GM18499 (cell line): ENCODE data around the gene HADH.
A peak's percentile ranks its signal among the peaks of the same experiment; 100 is the strongest.
"Not testable (repeated sequence)": the region's sequence is repeated elsewhere in the genome, so short reads cannot be mapped to it uniquely, and the experiment has no call there.

ENCODE experiments used
- ATAC-seq: cut with Tn5 transposase; IDR thresholded peaks from one replicate; pipeline ENCODE4 v1.9.1; 2021; ENCODE audit warnings: moderate number of reproducible peaks; ENCODE audit not compliant: insufficient read depth, unreplicated experiment

Gene HADH

GRCh38 chr4:108029016-108029720 is 39.5 kb downstream of the HADH start:
- ATAC-seq = no peak

- no peak for ATAC-seq
Measured at GRCh38 chr4:108029731-108030130, 40.0 kb downstream of the HADH start.

GRCh38 chr4:108030332-108030731 is 40.6 kb downstream of the HADH start:
- peak; percentile 86 for ATAC-seq

GRCh38 chr4:108031427-108032083 is 41.9 kb downstream of the HADH start:
- ATAC-seq = no peak

- no peak for ATAC-seq
Measured at GRCh38 chr4:108033348-108033747, 43.7 kb downstream of the HADH start.

- no peak for ATAC-seq
Measured at GRCh38 chr4:108034565-108034964, 44.9 kb downstream of the HADH start.

- no peak for ATAC-seq
Measured at GRCh38 chr4:108035691-108036090, 46.0 kb downstream of the HADH start.

DNA sequence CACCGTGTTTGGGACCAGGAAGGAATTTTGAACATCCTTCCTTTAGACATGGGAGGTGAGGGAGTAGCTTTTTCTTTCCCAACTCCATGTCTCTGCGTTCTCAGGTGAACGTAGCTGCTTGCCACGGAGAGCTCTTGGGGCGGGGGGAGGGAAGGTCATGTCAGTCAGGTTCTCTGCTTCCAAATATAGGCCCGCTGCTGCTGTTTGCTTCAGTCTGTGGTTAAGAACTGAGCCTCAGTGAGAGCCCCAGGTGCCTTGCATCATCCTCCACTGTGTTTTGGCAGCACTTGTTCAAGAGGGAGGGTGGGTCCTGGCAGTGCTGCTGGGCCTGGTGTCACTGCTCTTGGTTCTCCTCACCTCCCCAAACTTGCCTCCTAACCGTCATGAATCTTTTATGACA is 46.5 kb downstream of the HADH start:
- no peak for ATAC-seq

DNA sequence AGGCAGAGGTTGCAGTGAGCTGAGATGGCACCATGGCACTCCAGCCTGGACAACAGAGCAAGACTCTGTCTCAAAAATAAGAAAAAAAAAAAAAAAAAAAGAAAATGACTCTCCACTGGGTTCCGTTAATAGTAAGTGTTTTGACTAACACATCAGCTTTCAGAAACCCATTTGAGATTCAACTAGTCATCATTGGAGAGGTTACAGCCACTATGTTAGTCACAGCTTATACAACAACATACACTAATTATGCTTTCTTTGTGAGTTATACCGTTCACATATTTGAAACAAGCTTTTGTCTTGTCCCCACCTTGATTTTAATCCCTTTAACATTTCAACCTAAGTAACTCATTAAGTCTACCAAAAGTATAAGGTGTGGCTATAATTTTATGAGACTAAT is 48.2 kb downstream of the HADH start:
- no peak for ATAC-seq

GRCh38 chr4:108042927-108043326 is 53.2 kb downstream of the HADH start:
- no peak for ATAC-seq

- ATAC-seq = no peak
Measured at GRCh38 chr4:108043526-108043925, 53.8 kb downstream of the HADH start.

DNA sequence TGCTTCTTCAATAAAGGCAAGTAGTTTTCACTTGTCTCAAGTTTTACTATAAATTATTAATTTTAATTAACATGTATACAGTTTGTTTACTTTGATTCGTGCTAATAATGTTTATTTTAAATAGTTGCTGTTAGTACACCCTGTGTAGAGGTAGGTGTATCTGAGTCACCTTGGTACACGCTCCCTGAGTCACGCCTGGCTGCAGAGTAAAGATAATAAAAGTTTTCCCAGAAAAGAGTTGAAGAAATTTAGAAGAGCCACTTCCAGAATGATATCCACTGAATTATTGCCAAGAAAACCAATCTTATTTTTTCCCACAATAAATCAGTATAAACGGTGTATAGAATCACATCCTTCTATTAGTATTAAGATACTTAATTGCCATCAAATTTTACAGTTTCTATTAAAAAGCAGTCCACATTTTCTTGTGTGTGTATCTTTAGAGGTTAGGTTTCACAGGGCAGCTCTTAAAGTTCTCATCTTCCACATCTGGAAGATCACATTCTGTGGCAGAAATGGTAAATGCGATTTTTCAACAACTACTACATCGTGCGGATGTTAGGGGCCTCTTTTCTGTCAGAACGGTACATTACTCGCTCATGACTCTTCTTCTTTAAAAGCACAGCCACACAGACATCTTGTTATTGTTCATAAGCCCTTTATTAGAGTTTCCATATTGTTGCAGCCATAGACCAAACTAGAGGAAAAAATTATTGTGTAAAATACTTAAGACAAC is 55.4 kb downstream of the HADH start:
- no peak for ATAC-seq

DNA sequence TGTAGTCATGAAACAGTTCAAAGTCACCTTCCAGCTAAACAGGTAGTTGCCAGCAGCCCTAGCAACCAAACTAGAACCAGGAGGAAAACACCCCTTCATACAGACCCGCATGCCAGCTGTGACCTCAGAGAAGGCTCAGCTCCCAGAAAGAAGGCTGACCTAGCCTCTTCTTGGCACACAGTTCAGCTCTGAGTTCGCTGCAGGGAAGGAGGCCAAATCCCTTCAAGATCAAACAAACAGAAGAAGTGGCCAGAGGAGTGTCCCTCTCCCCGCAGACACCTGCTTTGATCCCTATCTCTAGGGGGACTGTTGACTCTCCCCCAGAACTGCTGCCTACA is 56.0 kb downstream of the HADH start:
- ATAC-seq = no peak

GRCh38 chr4:108047199-108047598 is 57.5 kb downstream of the HADH start:
- ATAC-seq = no peak

- no peak for ATAC-seq
Measured at GRCh38 chr4:108048157-108048556, 58.5 kb downstream of the HADH start.

- ATAC-seq = no peak
Measured at GRCh38 chr4:108048997-108049396, 59.3 kb downstream of the HADH start.

DNA sequence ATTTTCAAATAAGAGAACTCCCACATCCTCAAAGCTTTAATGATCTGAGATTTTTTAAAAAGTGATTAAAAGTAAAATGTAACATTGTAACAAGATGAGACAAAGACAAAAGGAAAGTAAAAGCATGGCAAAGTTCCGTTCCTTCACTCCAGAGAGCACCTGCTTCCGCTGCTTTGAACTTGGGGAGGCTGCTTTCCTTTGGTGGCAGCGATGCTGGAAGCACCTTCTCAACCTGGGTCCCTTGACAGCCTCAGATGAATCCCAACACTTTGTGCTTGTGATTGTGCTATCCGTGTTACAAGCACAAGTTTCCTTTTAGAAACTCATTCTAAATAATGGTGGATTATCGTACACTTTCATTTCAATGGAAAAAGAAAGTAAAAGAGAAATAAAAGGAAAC is 59.7 kb downstream of the HADH start:
- no peak for ATAC-seq

GRCh38 chr4:108050166-108051111 is 60.8 kb downstream of the HADH start:
- ATAC-seq = not testable (repeated sequence)

DNA sequence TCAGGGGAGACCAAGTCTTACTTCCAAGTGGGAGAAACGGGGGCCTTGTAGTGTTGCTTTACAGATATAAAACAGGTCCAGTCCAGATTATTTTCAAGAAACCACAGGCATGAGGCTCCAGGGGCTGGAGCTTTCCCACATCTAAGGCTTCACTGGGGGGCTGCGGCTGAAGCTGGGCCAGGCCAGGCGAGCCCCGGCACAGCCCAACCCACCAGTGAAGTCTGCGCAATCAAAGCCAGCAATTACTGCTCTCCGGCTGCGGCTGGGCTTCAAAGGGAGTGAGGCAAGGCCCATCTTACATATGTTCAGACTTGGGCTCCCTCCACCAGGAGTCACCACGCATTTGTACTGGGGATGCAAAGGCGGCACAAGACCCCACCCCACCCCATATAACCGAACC is 61.7 kb downstream of the HADH start:
- no peak for ATAC-seq

DNA sequence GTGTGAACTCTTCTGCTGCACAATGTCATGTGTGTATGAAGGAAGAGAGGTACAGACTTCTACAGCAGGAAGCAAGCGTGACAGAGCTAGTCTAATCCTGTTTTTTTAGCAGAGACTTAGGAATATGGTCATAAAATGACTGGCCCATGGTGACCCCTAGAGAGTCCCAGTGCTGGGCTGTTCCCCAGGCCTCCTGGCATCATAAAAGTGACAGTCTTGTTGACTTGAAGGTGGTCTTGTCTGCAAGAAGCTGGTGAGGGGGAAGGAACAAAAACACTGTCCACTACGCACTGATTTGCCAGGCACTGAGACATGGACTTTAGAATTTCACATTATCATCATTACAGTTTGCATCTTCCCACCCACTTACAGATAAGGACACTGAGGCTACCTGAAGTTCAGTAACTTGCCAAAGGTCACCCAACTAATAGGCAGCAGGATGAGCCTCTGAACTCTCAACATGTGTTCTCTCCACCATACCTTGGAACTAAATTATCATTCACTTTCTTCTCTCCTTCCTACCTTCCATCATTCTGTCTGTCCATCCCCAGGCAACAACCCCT is 63.0 kb downstream of the HADH start:
- no peak for ATAC-seq
